GM12878 (cell line): Measurements from ENCODE around the gene SLC38A1. TPM values are rescaled to one million over a fixed set of nuclear protein-coding genes. Genes with fewer than 3 reads are reported as not detected.

Experiments
- ASH2L ChIP-seq: fragments of 300-600, 200-600 bp; sonication (generic); IDR thresholded peaks from 2 replicates; pipeline ENCODE4 v1.6.1; 2017; ENCODE audit warnings: low read depth, mild to moderate bottlenecking, borderline replicate concordance
- ATF3 ChIP-seq: IDR thresholded peaks from 2 replicates; pipeline ENCODE4 v1.6.1; 2011; ENCODE audit warnings: low read depth, mild to moderate bottlenecking, low read length, moderate library complexity, borderline replicate concordance; ENCODE audit errors: extremely low read depth
- BCL3 ChIP-seq: IDR thresholded peaks from 2 replicates; pipeline ENCODE4 v1.6.1; 2011; ENCODE audit warnings: borderline replicate concordance, low read depth, mild to moderate bottlenecking, moderate library complexity, low read length; ENCODE audit not compliant: insufficient read depth, poor library complexity, severe bottlenecking
- CHD2 ChIP-seq: IDR thresholded peaks from 2 replicates; pipeline ENCODE4 v1.6.1; 2011; ENCODE audit warnings: low read depth, low read length, improper control_type of control experiment, borderline replicate concordance
- CREB1 ChIP-seq: IDR thresholded peaks from 2 replicates; pipeline ENCODE4 v1.6.1; 2012; ENCODE audit warnings: low read depth, mild to moderate bottlenecking, inconsistent platforms
- CTCF ChIP-seq, 3 experiments: IDR thresholded peaks in 2 of 3; conservative IDR thresholded peaks in 1 of 3; 2 replicates each; pipeline ENCODE4 v1.5.1; 2011; ENCODE audit warnings: low read depth in 3 of 3, low read length in 3 of 3, mild to moderate bottlenecking in 3 of 3, control low read depth in 2 of 3, moderate library complexity in 2 of 3, inconsistent platforms in 1 of 3, mixed read lengths in 1 of 3; ENCODE audit not compliant: control insufficient read depth in 2 of 3, insufficient read depth in 1 of 3; ENCODE audit errors: extremely low read depth in 1 of 3
- EED ChIP-seq: sonication (generic); IDR thresholded peaks from 2 replicates; pipeline ENCODE4 v1.6.1; 2016; ENCODE audit warnings: antibody characterized with exemption, low read depth
- EGR1 ChIP-seq, 2 experiments: IDR thresholded peaks; 1 replicate in 1 of 2; 2 replicates in 1 of 2; pipeline ENCODE4 v1.6.1; 2011 to 2012; ENCODE audit warnings: low read depth in 2 of 2, low read length in 2 of 2, borderline replicate concordance in 1 of 2, mild to moderate bottlenecking in 1 of 2, moderate library complexity in 1 of 2
- FOXK2 ChIP-seq: fragments of 450-650 bp; IDR thresholded peaks from 2 replicates; pipeline ENCODE4 v1.6.1; 2017; ENCODE audit warnings: mild to moderate bottlenecking, moderate library complexity
- HDAC6 ChIP-seq: fragments of 200-600 bp; sonication (generic); IDR thresholded peaks from one replicate; pipeline ENCODE4 v1.8.0; 2017; ENCODE audit warnings: antibody characterized with exemption; ENCODE audit not compliant: unreplicated experiment
- IRF4 ChIP-seq: IDR thresholded peaks from 2 replicates; pipeline ENCODE4 v1.6.1; 2011; ENCODE audit warnings: low read depth, low read length
- MTA2 ChIP-seq: fragments of 450-650 bp; IDR thresholded peaks from 2 replicates; pipeline ENCODE4 v1.6.1; 2016; ENCODE audit warnings: low read depth, mild to moderate bottlenecking, moderate library complexity
- MXI1 ChIP-seq: fragments of 150-350 bp; IDR thresholded peaks from 2 replicates; pipeline ENCODE4 v1.6.1; 2011; ENCODE audit warnings: low read depth, mild to moderate bottlenecking, inconsistent platforms, low read length, improper control_type of control experiment
- NR2C1 ChIP-seq: fragments of 450-650 bp; IDR thresholded peaks from 2 replicates; pipeline ENCODE4 v1.6.1; 2017; ENCODE audit warnings: antibody characterized with exemption, mild to moderate bottlenecking, moderate library complexity
- RUNX3 ChIP-seq: IDR thresholded peaks from 2 replicates; pipeline ENCODE4 v1.6.1; 2012; ENCODE audit warnings: low read length, inconsistent platforms
- SMAD5 ChIP-seq: IDR thresholded peaks from 2 replicates; pipeline ENCODE4 v1.6.1; 2016; ENCODE audit warnings: antibody characterized with exemption, low read depth
- ZBED1 ChIP-seq: IDR thresholded peaks from 2 replicates; pipeline ENCODE4 v1.6.1; 2016; ENCODE audit warnings: borderline replicate concordance
- ZBTB4 ChIP-seq: fragments of 450-650 bp; formaldehyde crosslinking; IDR thresholded peaks from 2 replicates; pipeline ENCODE4 v1.4.0; 2022; ENCODE audit warnings: mild to moderate bottlenecking, moderate library complexity
- ZNF217 ChIP-seq: fragments of 450-650 bp; IDR thresholded peaks from 2 replicates; pipeline ENCODE4 v1.6.1; 2017; ENCODE audit warnings: antibody characterized with exemption, mild to moderate bottlenecking
- polyA plus RNA-seq, 11 experiments: library from polyadenylated mRNA; depleted of rRNA in 4 of 11; unstranded in 6 of 11; stranded (reverse) in 5 of 11; fragments of >200 nt; fragmentation: Nextera tagmentation in 4 of 11; fragmentation: Illumina TruSeq in 1 of 11; extraction: Ambion mirVana in 4 of 11; extraction: Trizol in 1 of 11; gene quantifications; 1 replicate in 1 of 11; 2 replicates in 10 of 11; pipeline versions ENCODE4 v1.2.1 to v1.2.3, GENCODE V29; 2011 to 2016; ENCODE audit warnings: inconsistent platforms in 2 of 11, missing spikeins in 2 of 11, low read depth in 1 of 11
- total RNA-seq, 4 experiments: library from RNA; depleted of rRNA in 3 of 4; stranded (reverse); fragments of >200 nt in 3 of 4; fragmentation: Illumina TruSeq in 1 of 4; extraction: Trizol in 1 of 4; gene quantifications; 2 replicates each; pipeline versions ENCODE4 v1.2.1 to v1.2.3, GENCODE V29; 2013 to 2021

The SLC38A1 gene
- total and polyA plus RNA-seq, 10 of the 15 experiments (the other 5 are each of a cell fraction or from before 2014, with no cell fraction given) = 38.1 to 191 (median 144) TPM

GRCh38 chr12:46209914-46210872 is 58.6 kb downstream of the SLC38A1 start (continued):
- TF ChIP-seq CTCF (IDR thresholded peaks at IDR 0.05 in 2 of 3, conservative IDR thresholded peaks at IDR 0.05 in 1 of 3; ENCODE audit: control insufficient read depth in 2 of 3, extremely low read depth in 1 of 3, insufficient read depth in 1 of 3, low read depth in 3 of 3, low read length in 3 of 3) (no peak), NR2C1 (no peak), MTA2 (peak; percentile 98), RUNX3 (peak; percentile 86), IRF4 (peak; percentile 83), CREB1 (no peak), EED (peak; percentile 96), ZBTB4 (CRISPR knock-in tag) (no peak), BCL3 (peak; percentile 81), ZBED1 (peak; percentile 93), MXI1 (0 out of 2 replicates have a peak, but pooled peaks have one; percentile 26), EGR1 (IDR thresholded peaks at IDR 0.05; ENCODE audit: borderline replicate concordance in 1 of 2, low read depth in 2 of 2, low read length in 2 of 2) (peak in 1 of 2 experiments; percentile 95; a peak in 2 of 3 replicates), ATF3 (no peak), ZNF217 (no peak), HDAC6 (no peak), SMAD5 (no peak), FOXK2 (no peak), ASH2L (no peak), CHD2 (peak; percentile 86)
